Neural cell (in vitro differentiated cells): Measurements from ENCODE around the gene SUCO. TPM values are rescaled to one million over a fixed set of nuclear protein-coding genes. Genes with fewer than 3 reads are reported as not detected.

ENCODE experiments used
- H2AFZ ChIP-seq: fragments of 200-600, 300-800 bp; sonication (generic), shearing (Covaris generic); 2 replicates; pipeline ENCODE4 v1.6.0; 2014; ENCODE audit warnings: low read depth, mild to moderate bottlenecking, antibody characterized with exemption, low read length, moderate library complexity
- H3F3A ChIP-seq: fragments of 200-600 bp; shearing (Covaris generic); 2 replicates; pipeline ENCODE4 v1.6.1; 2016; ENCODE audit warnings: mild to moderate bottlenecking, moderate library complexity, mixed read lengths, antibody characterized with exemption, low read length; ENCODE audit not compliant: insufficient read depth, poor library complexity, severe bottlenecking
- H3K27ac ChIP-seq: fragments of 200-600, 300-800 bp; sonication (generic), shearing (Covaris generic); 2 replicates; pipeline ENCODE4 v1.5.1; 2014; ENCODE audit warnings: mild to moderate bottlenecking, low read length, moderate library complexity
- H3K27me3 ChIP-seq: fragments of 300-800, 200-600 bp; sonication (generic), shearing (Covaris generic); 2 replicates; pipeline ENCODE4 v1.6.0; 2014; ENCODE audit warnings: mild to moderate bottlenecking, low read depth, low read length, moderate library complexity; ENCODE audit not compliant: insufficient read depth
- H3K36me3 ChIP-seq: fragments of 300-800, 200-600 bp; sonication (generic), shearing (Covaris generic); 2 replicates; pipeline ENCODE4 v1.5.1; 2014; ENCODE audit warnings: mild to moderate bottlenecking, antibody characterized with exemption, low read length, moderate library complexity; ENCODE audit not compliant: insufficient read depth
- H3K4me2 ChIP-seq: fragments of 300-800, 200-600 bp; sonication (generic), shearing (Covaris generic); 2 replicates; pipeline ENCODE4 v1.6.0; 2014; ENCODE audit warnings: mild to moderate bottlenecking, low read length
- H3K4me3 ChIP-seq: fragments of 300-800, 200-600 bp; sonication (generic), shearing (Covaris generic); 2 replicates; pipeline ENCODE4 v1.5.1; 2014; ENCODE audit warnings: mild to moderate bottlenecking, low read length, moderate library complexity
- H3K79me2 ChIP-seq: fragments of 200-600 bp; shearing (Covaris generic); replicated peaks from 2 replicates; pipeline ENCODE4 v1.6.0; 2014; ENCODE audit warnings: mild to moderate bottlenecking, low read length, moderate library complexity; ENCODE audit not compliant: insufficient read depth
- H3K9ac ChIP-seq: fragments of 300-800, 200-600 bp; sonication (generic), shearing (Covaris generic); 2 replicates; pipeline ENCODE4 v1.6.1; 2016; ENCODE audit warnings: mild to moderate bottlenecking, low read length, mixed read lengths
- H3K9me2 ChIP-seq: fragments of 200-600 bp; shearing (Covaris generic); 2 replicates; pipeline ENCODE4 v1.6.1; 2016; ENCODE audit warnings: mild to moderate bottlenecking, low read length, mixed read lengths; ENCODE audit not compliant: insufficient read depth
- H3K9me3 ChIP-seq: fragments of 200-600, 300-800 bp; sonication (generic), shearing (Covaris generic); 2 replicates; pipeline ENCODE4 v1.6.1; 2016; ENCODE audit warnings: mild to moderate bottlenecking, mixed run types, low read length, moderate library complexity, mixed read lengths
- H4K20me1 ChIP-seq: fragments of 200-600 bp; shearing (Covaris generic); 2 replicates; pipeline ENCODE4 v1.6.1; 2016; ENCODE audit warnings: mild to moderate bottlenecking, mixed run types; ENCODE audit not compliant: insufficient read depth
- CTCF ChIP-seq: fragments of 450-650 bp; IDR thresholded peaks from 2 replicates; pipeline ENCODE4 v1.5.1; 2014; ENCODE audit warnings: antibody characterized with exemption, mild to moderate bottlenecking, moderate library complexity; ENCODE audit not compliant: poor library complexity, severe bottlenecking
- EP300 ChIP-seq: fragments of 450-650 bp; conservative IDR thresholded peaks from 2 replicates; pipeline ENCODE4 v1.6.1; 2014; ENCODE audit warnings: antibody characterized with exemption, mild to moderate bottlenecking, moderate library complexity; ENCODE audit not compliant: poor library complexity, severe bottlenecking
- EZH2 ChIP-seq: fragments of 200-600, 300-800 bp; shearing (Covaris generic), sonication (generic); IDR thresholded peaks from 2 replicates; pipeline ENCODE4 v1.6.1; 2014; ENCODE audit warnings: antibody characterized with exemption, low read length, borderline replicate concordance, mild to moderate bottlenecking; ENCODE audit not compliant: insufficient read depth, poor library complexity, severe bottlenecking
- MXI1 ChIP-seq: fragments of 450-650 bp; conservative IDR thresholded peaks from 2 replicates; pipeline ENCODE4 v1.6.1; 2014; ENCODE audit warnings: antibody characterized with exemption, mild to moderate bottlenecking; ENCODE audit not compliant: poor library complexity, severe bottlenecking
- POLR2AphosphoS5 ChIP-seq: IDR thresholded peaks from 2 replicates; pipeline ENCODE4 v1.6.1; 2012
- RAD21 ChIP-seq: fragments of 450-650 bp; conservative IDR thresholded peaks from 2 replicates; pipeline ENCODE4 v1.6.1; 2014; ENCODE audit warnings: antibody characterized with exemption, mild to moderate bottlenecking, moderate library complexity
- REST ChIP-seq: IDR thresholded peaks from 2 replicates; pipeline ENCODE4 v1.6.1; 2012; ENCODE audit warnings: borderline replicate concordance
- SMC3 ChIP-seq: fragments of 450-650 bp; conservative IDR thresholded peaks from 2 replicates; pipeline ENCODE4 v1.6.1; 2014; ENCODE audit warnings: antibody characterized with exemption, mild to moderate bottlenecking, moderate library complexity; ENCODE audit not compliant: poor library complexity
- TAF1 ChIP-seq: IDR thresholded peaks from 2 replicates; pipeline ENCODE4 v1.6.1; 2012; ENCODE audit warnings: low read depth
- polyA plus RNA-seq: library from polyadenylated mRNA; depleted of rRNA; stranded (reverse); fragments of >200 nt; gene quantifications from 2 replicates; pipeline ENCODE4 v1.2.3, GENCODE V29; 2014

SUCO gene
- polyA plus RNA-seq, 1 donor from 2014 or later: 43.4 TPM

DNA sequence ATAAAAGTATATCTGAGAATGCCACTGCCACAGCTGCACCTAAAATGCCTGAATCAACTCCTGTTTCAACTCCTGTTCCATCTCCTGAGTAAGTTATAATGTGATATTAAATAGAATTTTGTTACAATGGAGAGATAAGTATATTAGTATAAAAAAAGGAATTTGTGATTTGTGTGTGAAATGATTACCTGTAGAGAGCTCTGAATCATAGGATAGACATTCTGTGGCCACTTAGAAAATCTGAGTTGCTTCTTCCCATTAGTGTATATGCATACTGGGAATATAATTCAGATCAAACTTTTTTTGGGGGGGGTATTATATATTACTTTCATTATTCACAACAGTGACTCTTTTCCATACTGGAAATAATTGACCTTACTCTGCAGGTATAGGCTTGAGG lies 52.9 kb downstream of the SUCO start:
- Histone ChIP-seq H3K9ac (no peak overlapping the region), H3K36me3 (no peaks in the 10 kb centered on the region), H2AFZ (no peak overlapping the region), H3K27me3 (no peaks in the 10 kb centered on the region), H4K20me1 (no peaks in the 10 kb centered on the region), H3K27ac (no peak overlapping the region), H3K4me2 (no peak overlapping the region), H3F3A (no peaks in the 10 kb centered on the region), H3K4me3 (no peak overlapping the region), H3K79me2 (no peaks in the 10 kb centered on the region), H3K9me3 (no peaks in the 10 kb centered on the region), H3K9me2 (no peaks in the 10 kb centered on the region)
- no peak for TF ChIP-seq EZH2
- TF ChIP-seq TAF1: no peak
- no peak for TF ChIP-seq RAD21
- no peak for TF ChIP-seq SMC3
- no peak for TF ChIP-seq POLR2AphosphoS5
- no peak for TF ChIP-seq CTCF
- no peak for TF ChIP-seq REST
- TF ChIP-seq EP300: no peak
- TF ChIP-seq MXI1: no peak

DNA sequence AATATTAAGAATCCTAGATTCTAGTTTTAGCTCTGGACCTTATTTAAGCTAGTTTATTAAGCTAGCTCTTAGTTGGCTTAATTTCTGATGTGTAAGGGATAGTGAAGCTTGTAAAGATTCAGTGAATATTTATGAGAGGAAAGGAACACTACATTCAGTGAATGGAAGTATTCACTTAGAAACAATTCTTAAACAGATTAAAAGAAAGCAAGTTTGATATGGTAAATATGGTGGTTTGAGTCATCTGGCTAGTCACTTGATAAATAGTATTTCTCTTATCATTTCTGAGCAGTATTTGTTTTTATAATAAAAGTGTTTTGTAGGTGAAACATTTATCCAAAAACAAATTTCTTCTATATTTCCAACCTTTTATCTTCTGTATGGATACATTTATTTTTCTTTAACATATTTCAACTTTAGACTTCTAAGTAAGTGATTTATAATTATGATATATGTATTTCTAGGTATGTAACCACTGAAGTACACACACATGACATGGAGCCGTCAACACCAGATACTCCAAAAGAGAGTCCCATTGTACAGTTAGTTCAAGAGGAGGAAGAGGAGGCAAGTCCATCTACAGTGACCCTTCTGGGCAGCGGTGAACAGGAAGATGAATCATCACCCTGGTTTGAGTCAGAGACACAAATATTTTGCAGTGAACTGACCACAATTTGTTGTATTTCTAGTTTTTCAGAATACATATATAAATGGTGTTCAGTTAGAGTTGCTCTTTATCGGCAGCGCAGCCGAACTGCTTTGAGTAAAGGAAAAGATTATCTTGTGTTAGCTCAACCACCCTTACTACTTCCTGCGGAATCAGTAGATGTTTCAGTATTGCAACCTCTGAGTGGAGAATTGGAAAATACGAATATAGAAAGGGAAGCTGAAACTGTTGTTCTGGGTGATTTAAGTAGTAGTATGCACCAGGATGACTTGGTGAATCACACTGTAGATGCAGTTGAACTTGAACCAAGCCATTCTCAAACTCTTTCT lies 55.6 kb downstream of the SUCO start:
- Histone ChIP-seq H3F3A (no peaks in the 10 kb centered on the region), H4K20me1 (no peaks in the 10 kb centered on the region), H3K79me2 (no peaks in the 10 kb centered on the region), H3K27ac (no peak overlapping the region), H3K36me3 (no peaks in the 10 kb centered on the region), H2AFZ (no peak overlapping the region), H3K4me3 (no peak overlapping the region), H3K9me3 (no peaks in the 10 kb centered on the region), H3K27me3 (no peaks in the 10 kb centered on the region), H3K9me2 (no peaks in the 10 kb centered on the region), H3K4me2 (no peak overlapping the region), H3K9ac (no peak overlapping the region)
- TF ChIP-seq TAF1: no peak
- TF ChIP-seq SMC3: no peak
- no peak for TF ChIP-seq RAD21
- no peak for TF ChIP-seq POLR2AphosphoS5
- TF ChIP-seq REST: no peak
- no peak for TF ChIP-seq MXI1
- TF ChIP-seq EP300: no peak
- TF ChIP-seq EZH2: no peak
- no peak for TF ChIP-seq CTCF
